GM12878 (cell line): ENCODE measurements around the gene PAM. TPM values are rescaled to one million over a fixed set of nuclear protein-coding genes. Genes with fewer than 3 reads are reported as not detected.

ENCODE experiments used
- ATF7 ChIP-seq: fragments of 450-650 bp; IDR thresholded peaks from 2 replicates; pipeline ENCODE4 v1.6.1; 2016; ENCODE audit warnings: low read depth, mild to moderate bottlenecking
- CHD2 ChIP-seq: IDR thresholded peaks from 2 replicates; pipeline ENCODE4 v1.6.1; 2011; ENCODE audit warnings: low read depth, low read length, improper control_type of control experiment, borderline replicate concordance
- CREB1 ChIP-seq: IDR thresholded peaks from 2 replicates; pipeline ENCODE4 v1.6.1; 2012; ENCODE audit warnings: low read depth, mild to moderate bottlenecking, inconsistent platforms
- CREM ChIP-seq: IDR thresholded peaks from 2 replicates; pipeline ENCODE4 v1.6.1; 2014; ENCODE audit warnings: antibody characterized with exemption, low read depth
- MEF2A ChIP-seq: IDR thresholded peaks from 2 replicates; pipeline ENCODE4 v1.6.1; 2011; ENCODE audit warnings: low read depth, mild to moderate bottlenecking, low read length, moderate library complexity; ENCODE audit not compliant: insufficient read depth
- MTA2 ChIP-seq: fragments of 450-650 bp; IDR thresholded peaks from 2 replicates; pipeline ENCODE4 v1.6.1; 2016; ENCODE audit warnings: low read depth, mild to moderate bottlenecking, moderate library complexity
- MYC ChIP-seq: IDR thresholded peaks from 2 replicates; pipeline ENCODE4 v1.6.1; 2011; ENCODE audit warnings: mild to moderate bottlenecking, low read length, moderate library complexity, inconsistent platforms; ENCODE audit not compliant: insufficient read depth, insufficient replicate concordance, insufficient read length, severe bottlenecking
- NR2C2 ChIP-seq: IDR thresholded peaks from 2 replicates; pipeline ENCODE4 v1.6.1; 2011; ENCODE audit warnings: borderline replicate concordance, low read depth; ENCODE audit not compliant: control insufficient read depth, insufficient read length
- RBBP5 ChIP-seq: fragments of 200-600 bp; sonication (generic); conservative IDR thresholded peaks from 2 replicates; pipeline ENCODE4 v1.6.1; 2016
- polyA plus RNA-seq, 11 experiments: library from polyadenylated mRNA; depleted of rRNA in 4 of 11; unstranded in 6 of 11; stranded (reverse) in 5 of 11; fragments of >200 nt; fragmentation: Nextera tagmentation in 4 of 11; fragmentation: Illumina TruSeq in 1 of 11; extraction: Ambion mirVana in 4 of 11; extraction: Trizol in 1 of 11; gene quantifications; 1 replicate in 1 of 11; 2 replicates in 10 of 11; pipeline versions ENCODE4 v1.2.1 to v1.2.3, GENCODE V29; 2011 to 2016; ENCODE audit warnings: inconsistent platforms in 2 of 11, missing spikeins in 2 of 11, low read depth in 1 of 11
- total RNA-seq, 4 experiments: library from RNA; depleted of rRNA in 3 of 4; stranded (reverse); fragments of >200 nt in 3 of 4; fragmentation: Illumina TruSeq in 1 of 4; extraction: Trizol in 1 of 4; gene quantifications; 2 replicates each; pipeline versions ENCODE4 v1.2.1 to v1.2.3, GENCODE V29; 2013 to 2021
- TF ChIP-seq, protein P1 (sequence below): IDR thresholded peaks from 2 replicates; pipeline ENCODE4 v1.6.1; 2011; ENCODE audit warnings: low read depth, mild to moderate bottlenecking, low read length, moderate library complexity, borderline replicate concordance; ENCODE audit errors: extremely low read depth
- TF ChIP-seq, protein P2 (sequence below): fragments of 450-650 bp; IDR thresholded peaks from 2 replicates; pipeline ENCODE4 v1.6.1; 2017; ENCODE audit warnings: mild to moderate bottlenecking, moderate library complexity
- TF ChIP-seq, protein P3 (sequence below): IDR thresholded peaks from 2 replicates; pipeline ENCODE4 v1.6.1; 2012; ENCODE audit warnings: low read length, inconsistent platforms
- TF ChIP-seq, protein P4 (sequence below): fragments of 450-650 bp; IDR thresholded peaks from 2 replicates; pipeline ENCODE4 v1.6.1; 2017; ENCODE audit warnings: mild to moderate bottlenecking, low read depth, inconsistent platforms; ENCODE audit not compliant: poor library complexity, severe bottlenecking

Gene PAM
- total and polyA plus RNA-seq, 10 of the 15 experiments (the other 5 are each of a cell fraction or from before 2014, with no cell fraction given), result 5.5 to 72.5 (median 15.4) TPM

DNA sequence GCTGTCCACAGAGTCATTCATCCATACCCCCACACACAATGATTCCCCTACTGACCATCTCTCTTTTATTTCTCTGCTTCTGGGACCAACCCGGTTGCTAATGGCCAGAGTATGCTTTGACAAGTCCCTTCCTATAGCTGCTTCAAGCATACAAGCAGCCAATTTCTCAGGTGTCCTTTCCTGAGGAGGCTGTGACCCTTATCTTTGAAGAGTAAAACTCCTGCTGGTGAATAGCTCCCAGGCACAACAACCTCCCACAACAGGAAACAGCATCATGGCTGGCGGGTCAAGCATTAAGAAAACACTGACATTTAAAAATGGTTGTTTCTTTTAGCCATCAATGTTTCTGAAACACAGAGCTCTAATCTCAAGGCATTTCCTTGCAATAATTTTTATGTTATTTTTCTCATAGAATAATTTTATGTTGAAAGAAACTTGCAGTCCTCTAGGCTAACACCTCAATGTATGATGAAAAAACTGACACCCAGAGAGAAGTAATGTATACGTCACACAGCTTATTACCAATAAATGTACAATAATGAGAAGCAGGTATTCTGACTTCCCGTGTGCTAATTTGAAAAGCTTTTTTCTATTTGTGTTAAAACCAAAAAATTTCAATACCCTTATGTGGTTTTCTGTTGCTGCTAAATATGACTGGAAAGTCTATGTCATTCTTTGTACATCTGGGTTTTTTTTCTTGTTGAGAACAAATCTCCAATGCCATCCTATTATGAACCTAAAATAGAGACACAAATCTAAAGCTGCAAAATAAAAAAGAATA lies 7.5 kb upstream of the PAM start (continued):
- TF ChIP-seq, protein P1, sequence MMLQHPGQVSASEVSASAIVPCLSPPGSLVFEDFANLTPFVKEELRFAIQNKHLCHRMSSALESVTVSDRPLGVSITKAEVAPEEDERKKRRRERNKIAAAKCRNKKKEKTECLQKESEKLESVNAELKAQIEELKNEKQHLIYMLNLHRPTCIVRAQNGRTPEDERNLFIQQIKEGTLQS, result no peak
- TF ChIP-seq RBBP5 (no peak), NR2C2 (no peak), CREB1 (peak; percentile 80), ATF7 (peak; percentile 66), CREM (peak; percentile 31; the same call in 1 of the 2 replicates), MYC (no peak), MEF2A (peak; percentile 66; the same call in 1 of the 2 replicates), MTA2 (peak; percentile 51; the same call in 1 of the 2 replicates), CHD2 (no peak)
- TF ChIP-seq, protein P2, sequence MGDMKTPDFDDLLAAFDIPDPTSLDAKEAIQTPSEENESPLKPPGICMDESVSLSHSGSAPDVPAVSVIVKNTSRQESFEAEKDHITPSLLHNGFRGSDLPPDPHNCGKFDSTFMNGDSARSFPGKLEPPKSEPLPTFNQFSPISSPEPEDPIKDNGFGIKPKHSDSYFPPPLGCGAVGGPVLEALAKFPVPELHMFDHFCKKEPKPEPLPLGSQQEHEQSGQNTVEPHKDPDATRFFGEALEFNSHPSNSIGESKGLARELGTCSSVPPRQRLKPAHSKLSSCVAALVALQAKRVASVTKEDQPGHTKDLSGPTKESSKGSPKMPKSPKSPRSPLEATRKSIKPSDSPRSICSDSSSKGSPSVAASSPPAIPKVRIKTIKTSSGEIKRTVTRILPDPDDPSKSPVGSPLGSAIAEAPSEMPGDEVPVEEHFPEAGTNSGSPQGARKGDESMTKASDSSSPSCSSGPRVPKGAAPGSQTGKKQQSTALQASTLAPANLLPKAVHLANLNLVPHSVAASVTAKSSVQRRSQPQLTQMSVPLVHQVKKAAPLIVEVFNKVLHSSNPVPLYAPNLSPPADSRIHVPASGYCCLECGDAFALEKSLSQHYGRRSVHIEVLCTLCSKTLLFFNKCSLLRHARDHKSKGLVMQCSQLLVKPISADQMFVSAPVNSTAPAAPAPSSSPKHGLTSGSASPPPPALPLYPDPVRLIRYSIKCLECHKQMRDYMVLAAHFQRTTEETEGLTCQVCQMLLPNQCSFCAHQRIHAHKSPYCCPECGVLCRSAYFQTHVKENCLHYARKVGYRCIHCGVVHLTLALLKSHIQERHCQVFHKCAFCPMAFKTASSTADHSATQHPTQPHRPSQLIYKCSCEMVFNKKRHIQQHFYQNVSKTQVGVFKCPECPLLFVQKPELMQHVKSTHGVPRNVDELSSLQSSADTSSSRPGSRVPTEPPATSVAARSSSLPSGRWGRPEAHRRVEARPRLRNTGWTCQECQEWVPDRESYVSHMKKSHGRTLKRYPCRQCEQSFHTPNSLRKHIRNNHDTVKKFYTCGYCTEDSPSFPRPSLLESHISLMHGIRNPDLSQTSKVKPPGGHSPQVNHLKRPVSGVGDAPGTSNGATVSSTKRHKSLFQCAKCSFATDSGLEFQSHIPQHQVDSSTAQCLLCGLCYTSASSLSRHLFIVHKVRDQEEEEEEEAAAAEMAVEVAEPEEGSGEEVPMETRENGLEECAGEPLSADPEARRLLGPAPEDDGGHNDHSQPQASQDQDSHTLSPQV, result no peak
- TF ChIP-seq, protein P3, sequence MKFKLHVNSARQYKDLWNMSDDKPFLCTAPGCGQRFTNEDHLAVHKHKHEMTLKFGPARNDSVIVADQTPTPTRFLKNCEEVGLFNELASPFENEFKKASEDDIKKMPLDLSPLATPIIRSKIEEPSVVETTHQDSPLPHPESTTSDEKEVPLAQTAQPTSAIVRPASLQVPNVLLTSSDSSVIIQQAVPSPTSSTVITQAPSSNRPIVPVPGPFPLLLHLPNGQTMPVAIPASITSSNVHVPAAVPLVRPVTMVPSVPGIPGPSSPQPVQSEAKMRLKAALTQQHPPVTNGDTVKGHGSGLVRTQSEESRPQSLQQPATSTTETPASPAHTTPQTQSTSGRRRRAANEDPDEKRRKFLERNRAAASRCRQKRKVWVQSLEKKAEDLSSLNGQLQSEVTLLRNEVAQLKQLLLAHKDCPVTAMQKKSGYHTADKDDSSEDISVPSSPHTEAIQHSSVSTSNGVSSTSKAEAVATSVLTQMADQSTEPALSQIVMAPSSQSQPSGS, result peak; percentile 65
- TF ChIP-seq, protein P4, sequence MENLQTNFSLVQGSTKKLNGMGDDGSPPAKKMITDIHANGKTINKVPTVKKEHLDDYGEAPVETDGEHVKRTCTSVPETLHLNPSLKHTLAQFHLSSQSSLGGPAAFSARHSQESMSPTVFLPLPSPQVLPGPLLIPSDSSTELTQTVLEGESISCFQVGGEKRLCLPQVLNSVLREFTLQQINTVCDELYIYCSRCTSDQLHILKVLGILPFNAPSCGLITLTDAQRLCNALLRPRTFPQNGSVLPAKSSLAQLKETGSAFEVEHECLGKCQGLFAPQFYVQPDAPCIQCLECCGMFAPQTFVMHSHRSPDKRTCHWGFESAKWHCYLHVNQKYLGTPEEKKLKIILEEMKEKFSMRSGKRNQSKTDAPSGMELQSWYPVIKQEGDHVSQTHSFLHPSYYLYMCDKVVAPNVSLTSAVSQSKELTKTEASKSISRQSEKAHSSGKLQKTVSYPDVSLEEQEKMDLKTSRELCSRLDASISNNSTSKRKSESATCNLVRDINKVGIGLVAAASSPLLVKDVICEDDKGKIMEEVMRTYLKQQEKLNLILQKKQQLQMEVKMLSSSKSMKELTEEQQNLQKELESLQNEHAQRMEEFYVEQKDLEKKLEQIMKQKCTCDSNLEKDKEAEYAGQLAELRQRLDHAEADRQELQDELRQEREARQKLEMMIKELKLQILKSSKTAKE, result no peak
